Progenitor cell of endocrine pancreas (in vitro differentiated cells): ENCODE measurements around the gene PHF19. TPM values are rescaled to one million over a fixed set of nuclear protein-coding genes. Genes with fewer than 3 reads are reported as not detected.

ENCODE experiments used
- DNase-seq: peaks from one replicate; pipeline ENCODE4 v3.0.0; 2021; ENCODE audit warnings: low spot score; ENCODE audit not compliant: unreplicated experiment
- H3K27ac Mint-ChIP-seq: 2 replicates; pipeline ENCODE4 v1.8.0; 2021; ENCODE audit warnings: mild to moderate bottlenecking, moderate library complexity, mixed read lengths
- H3K27me3 Mint-ChIP-seq: 2 replicates; pipeline ENCODE4 v1.8.0; 2021; ENCODE audit warnings: mixed read lengths
- H3K36me3 Mint-ChIP-seq: 2 replicates; pipeline ENCODE4 v1.8.0; 2022; ENCODE audit warnings: mixed read lengths; ENCODE audit not compliant: insufficient read depth
- H3K4me1 Mint-ChIP-seq: 2 replicates; pipeline ENCODE4 v1.8.0; 2021; ENCODE audit warnings: low read depth, mixed read lengths
- H3K4me3 Mint-ChIP-seq: 2 replicates; pipeline ENCODE4 v1.8.0; 2021; ENCODE audit warnings: low read depth, mild to moderate bottlenecking, moderate library complexity, mixed read lengths
- H3K9me3 Mint-ChIP-seq: 2 replicates; pipeline ENCODE4 v1.8.0; 2021; ENCODE audit warnings: low read depth, mixed read lengths
- total RNA-seq: library from RNA; stranded (reverse); gene quantifications from 2 replicates; pipeline ENCODE4 v1.2.1, GENCODE V29; 2021
- TF ChIP-seq, protein P1 (sequence below): fragments of 200-600 bp; sonication (generic); IDR thresholded peaks from one replicate; pipeline ENCODE4 v1.5.0; 2021; ENCODE audit warnings: antibody characterized with exemption, mild to moderate bottlenecking; ENCODE audit not compliant: unreplicated experiment

PHF19 gene
- total RNA-seq, 1 donor from 2014 or later, result 27.2 TPM

GRCh38 chr9:120912958-120913646 lies 36.1 kb upstream of the PHF19 start:
- peaks cover 5% of the 10 kb centered on the region for H3K36me3 Mint-ChIP-seq
- no peak for DNase-seq
- H3K9me3 Mint-ChIP-seq, result no peaks in the 10 kb centered on the region
- no peak overlapping the region for H3K4me3 Mint-ChIP-seq
- TF ChIP-seq, protein P1, sequence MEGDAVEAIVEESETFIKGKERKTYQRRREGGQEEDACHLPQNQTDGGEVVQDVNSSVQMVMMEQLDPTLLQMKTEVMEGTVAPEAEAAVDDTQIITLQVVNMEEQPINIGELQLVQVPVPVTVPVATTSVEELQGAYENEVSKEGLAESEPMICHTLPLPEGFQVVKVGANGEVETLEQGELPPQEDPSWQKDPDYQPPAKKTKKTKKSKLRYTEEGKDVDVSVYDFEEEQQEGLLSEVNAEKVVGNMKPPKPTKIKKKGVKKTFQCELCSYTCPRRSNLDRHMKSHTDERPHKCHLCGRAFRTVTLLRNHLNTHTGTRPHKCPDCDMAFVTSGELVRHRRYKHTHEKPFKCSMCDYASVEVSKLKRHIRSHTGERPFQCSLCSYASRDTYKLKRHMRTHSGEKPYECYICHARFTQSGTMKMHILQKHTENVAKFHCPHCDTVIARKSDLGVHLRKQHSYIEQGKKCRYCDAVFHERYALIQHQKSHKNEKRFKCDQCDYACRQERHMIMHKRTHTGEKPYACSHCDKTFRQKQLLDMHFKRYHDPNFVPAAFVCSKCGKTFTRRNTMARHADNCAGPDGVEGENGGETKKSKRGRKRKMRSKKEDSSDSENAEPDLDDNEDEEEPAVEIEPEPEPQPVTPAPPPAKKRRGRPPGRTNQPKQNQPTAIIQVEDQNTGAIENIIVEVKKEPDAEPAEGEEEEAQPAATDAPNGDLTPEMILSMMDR, result no peak
- H3K27ac Mint-ChIP-seq, result no peak overlapping the region
- H3K27me3 Mint-ChIP-seq, result no peaks in the 10 kb centered on the region
- H3K4me1 Mint-ChIP-seq, result no peaks in the 10 kb centered on the region

- no peak overlapping the region for H3K27ac Mint-ChIP-seq
- no peaks in the 10 kb centered on the region for H3K27me3 Mint-ChIP-seq
- no peaks in the 10 kb centered on the region for H3K9me3 Mint-ChIP-seq
- TF ChIP-seq, protein P1, result no peak
- no peaks in the 10 kb centered on the region for H3K4me1 Mint-ChIP-seq
- no peak for DNase-seq
- H3K36me3 Mint-ChIP-seq, result peaks cover 2% of the 10 kb centered on the region
- H3K4me3 Mint-ChIP-seq, result no peak overlapping the region
These were observed 34.4 kb upstream of the PHF19 start for GRCh38 chr9:120911295-120911837.

DNA sequence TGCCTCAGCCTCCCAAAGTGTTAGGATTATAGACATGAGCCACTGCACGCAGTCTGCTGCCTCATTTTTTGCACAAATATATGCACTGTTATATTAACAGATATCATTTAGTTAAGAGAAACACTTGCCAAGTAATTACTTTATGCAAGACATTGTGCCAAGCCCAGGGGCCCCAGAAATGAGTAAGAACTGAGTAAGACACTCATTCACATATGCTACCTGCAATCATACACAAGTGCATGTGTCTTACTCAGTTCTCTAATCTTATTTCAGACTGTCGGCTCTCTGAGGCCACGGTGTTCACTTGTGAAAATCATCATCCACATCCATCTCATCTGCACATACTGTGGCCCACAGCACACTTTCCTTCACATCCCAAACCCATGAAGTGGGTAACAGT lies 33.7 kb upstream of the PHF19 start:
- no peak overlapping the region for H3K27ac Mint-ChIP-seq
- peaks cover 2% of the 10 kb centered on the region for H3K36me3 Mint-ChIP-seq
- H3K9me3 Mint-ChIP-seq, result no peaks in the 10 kb centered on the region
- no peaks in the 10 kb centered on the region for H3K27me3 Mint-ChIP-seq
- DNase-seq, result no peak
- no peaks in the 10 kb centered on the region for H3K4me1 Mint-ChIP-seq
- H3K4me3 Mint-ChIP-seq, result no peak overlapping the region
- TF ChIP-seq, protein P1, result no peak

DNA sequence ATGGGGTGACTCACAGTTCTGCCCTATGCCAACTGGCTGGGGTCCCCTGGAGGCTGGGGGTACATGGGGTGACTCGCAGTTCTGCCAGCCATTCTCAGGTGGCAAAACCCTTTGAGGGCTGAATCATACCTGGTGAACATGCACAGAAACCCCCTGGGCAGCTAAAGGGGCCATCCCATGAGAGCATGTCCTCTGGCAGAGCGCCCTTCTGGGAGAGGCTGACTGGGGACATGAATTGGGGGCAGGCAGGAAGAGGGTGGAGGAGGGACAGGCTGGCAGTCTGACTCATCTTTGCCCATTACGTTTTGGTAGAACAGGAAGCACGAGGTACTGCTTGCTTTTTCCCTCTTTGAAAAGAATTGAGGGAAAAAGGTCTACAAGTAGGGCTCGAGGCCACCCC lies 32.9 kb upstream of the PHF19 start:
- no peak for DNase-seq
- H3K4me3 Mint-ChIP-seq, result no peak overlapping the region
- no peaks in the 10 kb centered on the region for H3K27me3 Mint-ChIP-seq
- no peak overlapping the region for H3K27ac Mint-ChIP-seq
- TF ChIP-seq, protein P1, result no peak
- H3K36me3 Mint-ChIP-seq, result peaks cover 2% of the 10 kb centered on the region
- no peaks in the 10 kb centered on the region for H3K4me1 Mint-ChIP-seq
- H3K9me3 Mint-ChIP-seq, result no peaks in the 10 kb centered on the region

GRCh38 chr9:120905315-120906164 lies 28.6 kb upstream of the PHF19 start:
- TF ChIP-seq, protein P1, result no peak
- DNase-seq, result no peak
- H3K4me1 Mint-ChIP-seq, result no peaks in the 10 kb centered on the region
- H3K36me3 Mint-ChIP-seq, result no peaks in the 10 kb centered on the region
- H3K27me3 Mint-ChIP-seq, result no peaks in the 10 kb centered on the region
- no peak overlapping the region for H3K27ac Mint-ChIP-seq
- no peaks in the 10 kb centered on the region for H3K9me3 Mint-ChIP-seq
- no peak overlapping the region for H3K4me3 Mint-ChIP-seq
